SU-DHL-6 (cell line): ENCODE results near the gene ACTL10.

ENCODE experiments used
- H2AFZ ChIP-seq: fragments of 200-600 bp; sonication (generic); 2 replicates; pipeline ENCODE4 v1.6.1; 2014; ENCODE audit warnings: low read depth, mild to moderate bottlenecking, moderate library complexity, mixed read lengths, antibody characterized with exemption, low read length; ENCODE audit not compliant: severe bottlenecking
- H3F3A ChIP-seq: fragments of 200-600 bp; shearing (Covaris generic); 2 replicates; pipeline ENCODE4 v1.6.0; 2016; ENCODE audit warnings: antibody characterized with exemption, mild to moderate bottlenecking; ENCODE audit not compliant: insufficient read depth
- H3K27ac ChIP-seq: fragments of 200-600 bp; sonication (generic); 2 replicates; pipeline ENCODE4 v1.5.1; 2016; ENCODE audit warnings: low read depth, mild to moderate bottlenecking, low read length, moderate library complexity, mixed read lengths
- H3K27me3 ChIP-seq: fragments of 200-600 bp; sonication (generic), shearing (Covaris generic); 2 replicates; pipeline ENCODE4 v1.6.0; 2014; ENCODE audit warnings: mild to moderate bottlenecking, low read length
- H3K36me3 ChIP-seq: fragments of 200-600 bp; sonication (generic); 2 replicates; pipeline ENCODE4 v1.6.1; 2014; ENCODE audit warnings: mild to moderate bottlenecking, low read length, mixed read lengths
- H3K4me2 ChIP-seq: fragments of 300-600, 200-600 bp; shearing (Covaris generic), sonication (generic); 2 replicates; pipeline ENCODE4 v1.6.0; 2014; ENCODE audit warnings: low read length, low read depth, mild to moderate bottlenecking; ENCODE audit not compliant: poor library complexity, severe bottlenecking
- H3K4me3 ChIP-seq: fragments of 200-600 bp; sonication (generic); 2 replicates; pipeline ENCODE4 v1.5.1; 2014; ENCODE audit warnings: antibody characterized with exemption, low read length, mild to moderate bottlenecking, mixed read lengths; ENCODE audit not compliant: insufficient read depth, poor library complexity, severe bottlenecking
- H3K79me2 ChIP-seq: fragments of 200-600 bp; sonication (generic); 2 replicates; pipeline ENCODE4 v1.6.1; 2014; ENCODE audit warnings: mild to moderate bottlenecking, low read length, moderate library complexity; ENCODE audit not compliant: insufficient read depth
- H3K9ac ChIP-seq: fragments of 200-600 bp; sonication (generic); 2 replicates; pipeline ENCODE4 v1.7.0; 2014; ENCODE audit warnings: mild to moderate bottlenecking, low read length
- H3K9me2 ChIP-seq: fragments of 200-600 bp; sonication (generic); replicated peaks from 2 replicates; pipeline ENCODE4 v1.6.1; 2014; ENCODE audit warnings: low read length; ENCODE audit not compliant: insufficient read depth
- H3K9me3 ChIP-seq: fragments of 200-600 bp; sonication (generic); 2 replicates; pipeline ENCODE4 v1.6.1; 2014; ENCODE audit warnings: low read length, mixed read lengths; ENCODE audit not compliant: insufficient read depth
- H4K20me1 ChIP-seq: fragments of 200-600 bp; sonication (generic); 2 replicates; pipeline ENCODE4 v1.6.1; 2014; ENCODE audit warnings: low read depth, mild to moderate bottlenecking, antibody characterized with exemption, low read length, moderate library complexity, mixed read lengths
- EZH2phosphoT487 ChIP-seq: fragments of 200-600 bp; sonication (generic), shearing (Covaris generic); conservative IDR thresholded peaks from 2 replicates; pipeline ENCODE4 v1.6.1; 2018; ENCODE audit warnings: mild to moderate bottlenecking, antibody characterized with exemption, low read length, moderate library complexity, mixed read lengths
- TF ChIP-seq, protein P1 (sequence below): fragments of 200-600 bp; sonication (generic); IDR thresholded peaks from one replicate; pipeline ENCODE4 v1.5.1; 2017; ENCODE audit warnings: antibody characterized with exemption, mild to moderate bottlenecking, low read length, moderate library complexity; ENCODE audit not compliant: insufficient read depth, poor library complexity, severe bottlenecking

The ACTL10 gene

DNA sequence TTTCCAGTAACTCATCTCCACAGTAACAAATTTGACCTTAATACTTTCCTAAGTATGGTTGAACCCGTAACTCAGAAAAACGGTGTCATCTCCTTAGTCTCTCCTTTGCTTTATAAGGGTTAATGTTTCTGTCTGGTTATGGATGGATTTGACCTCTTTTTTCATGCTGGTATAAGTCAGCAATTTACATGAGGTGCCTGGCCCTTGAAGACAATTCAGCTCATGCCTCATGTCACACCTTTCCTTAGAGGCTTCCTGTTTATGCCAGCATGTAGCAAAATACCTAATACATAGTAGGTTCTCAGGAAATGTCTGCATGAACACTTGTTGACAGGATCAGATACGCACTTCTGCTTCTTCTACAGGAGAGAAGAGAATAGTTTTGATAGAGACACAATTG, 42.3 kb upstream of the ACTL10 start:
- H3K36me3 ChIP-seq: no peaks in the 10 kb centered on the region
- H3K4me3 ChIP-seq: no peak overlapping the region
- H3K9ac ChIP-seq: no peak overlapping the region
- H4K20me1 ChIP-seq: no peaks in the 10 kb centered on the region
- H3F3A ChIP-seq: no peaks in the 10 kb centered on the region
- H3K27ac ChIP-seq: no peak overlapping the region
- no peaks in the 10 kb centered on the region for H3K9me2 ChIP-seq
- H3K27me3 ChIP-seq: no peaks in the 10 kb centered on the region
- no peaks in the 10 kb centered on the region for H3K79me2 ChIP-seq
- no peak for TF ChIP-seq EZH2phosphoT487
- TF ChIP-seq, protein P1, sequence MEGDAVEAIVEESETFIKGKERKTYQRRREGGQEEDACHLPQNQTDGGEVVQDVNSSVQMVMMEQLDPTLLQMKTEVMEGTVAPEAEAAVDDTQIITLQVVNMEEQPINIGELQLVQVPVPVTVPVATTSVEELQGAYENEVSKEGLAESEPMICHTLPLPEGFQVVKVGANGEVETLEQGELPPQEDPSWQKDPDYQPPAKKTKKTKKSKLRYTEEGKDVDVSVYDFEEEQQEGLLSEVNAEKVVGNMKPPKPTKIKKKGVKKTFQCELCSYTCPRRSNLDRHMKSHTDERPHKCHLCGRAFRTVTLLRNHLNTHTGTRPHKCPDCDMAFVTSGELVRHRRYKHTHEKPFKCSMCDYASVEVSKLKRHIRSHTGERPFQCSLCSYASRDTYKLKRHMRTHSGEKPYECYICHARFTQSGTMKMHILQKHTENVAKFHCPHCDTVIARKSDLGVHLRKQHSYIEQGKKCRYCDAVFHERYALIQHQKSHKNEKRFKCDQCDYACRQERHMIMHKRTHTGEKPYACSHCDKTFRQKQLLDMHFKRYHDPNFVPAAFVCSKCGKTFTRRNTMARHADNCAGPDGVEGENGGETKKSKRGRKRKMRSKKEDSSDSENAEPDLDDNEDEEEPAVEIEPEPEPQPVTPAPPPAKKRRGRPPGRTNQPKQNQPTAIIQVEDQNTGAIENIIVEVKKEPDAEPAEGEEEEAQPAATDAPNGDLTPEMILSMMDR: no peak
- H2AFZ ChIP-seq: no peak overlapping the region
- H3K4me2 ChIP-seq: no peak overlapping the region
- H3K9me3 ChIP-seq: no peaks in the 10 kb centered on the region

DNA sequence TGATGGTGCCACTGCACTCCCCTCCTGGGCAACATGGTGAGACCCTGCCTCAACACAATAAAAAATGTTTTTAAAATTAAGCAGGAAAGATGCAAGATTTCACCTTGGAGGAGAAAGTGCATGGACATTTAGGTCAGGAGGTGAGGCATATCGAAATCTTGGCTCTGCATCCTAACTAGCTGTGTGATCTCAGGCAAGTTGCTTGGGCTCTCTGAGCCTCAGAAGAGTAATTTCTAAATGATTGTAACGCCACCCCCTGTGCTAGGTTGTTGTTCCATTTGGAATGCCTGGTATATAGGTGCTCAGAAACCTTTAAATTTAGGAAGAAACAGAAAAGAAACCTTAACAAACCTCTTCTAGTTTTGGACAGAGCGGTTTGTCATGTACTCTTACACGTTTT, 40.6 kb upstream of the ACTL10 start:
- Histone ChIP-seq H3K79me2 (no peaks in the 10 kb centered on the region), H3F3A (no peaks in the 10 kb centered on the region), H3K27me3 (no peaks in the 10 kb centered on the region), H3K36me3 (no peaks in the 10 kb centered on the region), H3K9me3 (no peaks in the 10 kb centered on the region), H2AFZ (no peak overlapping the region), H3K4me2 (no peak overlapping the region), H3K4me3 (no peak overlapping the region), H4K20me1 (no peaks in the 10 kb centered on the region), H3K9ac (no peak overlapping the region), H3K27ac (no peak overlapping the region), H3K9me2 (no peaks in the 10 kb centered on the region)
- TF ChIP-seq, protein P1: no peak
- TF ChIP-seq EZH2phosphoT487: no peak

- Histone ChIP-seq H3K9ac (no peak overlapping the region), H3K9me3 (no peaks in the 10 kb centered on the region), H3K79me2 (no peaks in the 10 kb centered on the region), H2AFZ (no peak overlapping the region), H3F3A (no peaks in the 10 kb centered on the region), H3K9me2 (no peaks in the 10 kb centered on the region), H3K36me3 (no peaks in the 10 kb centered on the region), H3K27me3 (no peaks in the 10 kb centered on the region), H3K4me3 (no peak overlapping the region), H3K4me2 (no peak overlapping the region), H4K20me1 (no peaks in the 10 kb centered on the region), H3K27ac (no peak overlapping the region)
- TF ChIP-seq, protein P1: no peak
- no peak for TF ChIP-seq EZH2phosphoT487
Measured at GRCh38 chr20:33627577-33628216, 39.0 kb upstream of the ACTL10 start.
